Panc1 (cell line): ENCODE measurements around the gene GFAP.

ENCODE experiments used
- POLR2AphosphoS5 ChIP-seq: IDR thresholded peaks from 2 replicates; pipeline ENCODE4 v1.6.1; 2012; ENCODE audit warnings: mild to moderate bottlenecking, low read depth, low read length, moderate library complexity
- TCF7L2 ChIP-seq: IDR thresholded peaks from 2 replicates; pipeline ENCODE4 v1.6.1; 2011; ENCODE audit warnings: mild to moderate bottlenecking, low read depth, low read length, inconsistent platforms
- TF ChIP-seq, protein P1 (sequence below): fragments of 450-650 bp; IDR thresholded peaks from 2 replicates; pipeline ENCODE4 v1.5.1; 2017; ENCODE audit warnings: mild to moderate bottlenecking
- TF ChIP-seq, protein P2 (sequence below), 2 experiments: IDR thresholded peaks; 2 replicates each; pipeline ENCODE4 v1.6.1; 2011 to 2012; ENCODE audit warnings: low read depth in 2 of 2, control low read depth in 1 of 2, low read length in 1 of 2, mild to moderate bottlenecking in 1 of 2, moderate library complexity in 1 of 2; ENCODE audit not compliant: insufficient read depth in 1 of 2

DNA sequence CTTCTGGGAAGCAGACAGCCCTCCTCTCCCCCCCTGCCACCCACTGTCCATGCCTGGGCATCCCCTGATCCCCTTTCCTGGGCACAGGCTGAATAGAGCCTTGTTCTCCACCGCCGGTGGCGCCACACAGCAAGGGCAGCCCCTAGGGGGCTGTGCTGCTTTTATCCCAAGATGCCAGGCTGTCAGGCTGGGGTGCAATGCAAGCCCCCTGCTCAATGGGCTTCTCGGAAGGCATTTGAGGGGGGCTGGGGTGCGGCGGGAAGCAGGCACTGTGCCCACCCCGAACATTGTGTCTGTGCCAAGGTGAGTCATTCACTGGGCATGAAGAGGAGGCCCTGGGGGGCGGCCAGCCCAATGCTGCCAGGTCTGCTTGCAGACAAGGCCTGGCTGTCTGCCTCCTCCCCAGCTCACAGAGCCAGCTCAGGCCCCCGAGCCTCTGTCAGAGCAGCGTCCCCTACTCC lies 1.5 kb upstream of the GFAP start:
- TF ChIP-seq, protein P1, sequence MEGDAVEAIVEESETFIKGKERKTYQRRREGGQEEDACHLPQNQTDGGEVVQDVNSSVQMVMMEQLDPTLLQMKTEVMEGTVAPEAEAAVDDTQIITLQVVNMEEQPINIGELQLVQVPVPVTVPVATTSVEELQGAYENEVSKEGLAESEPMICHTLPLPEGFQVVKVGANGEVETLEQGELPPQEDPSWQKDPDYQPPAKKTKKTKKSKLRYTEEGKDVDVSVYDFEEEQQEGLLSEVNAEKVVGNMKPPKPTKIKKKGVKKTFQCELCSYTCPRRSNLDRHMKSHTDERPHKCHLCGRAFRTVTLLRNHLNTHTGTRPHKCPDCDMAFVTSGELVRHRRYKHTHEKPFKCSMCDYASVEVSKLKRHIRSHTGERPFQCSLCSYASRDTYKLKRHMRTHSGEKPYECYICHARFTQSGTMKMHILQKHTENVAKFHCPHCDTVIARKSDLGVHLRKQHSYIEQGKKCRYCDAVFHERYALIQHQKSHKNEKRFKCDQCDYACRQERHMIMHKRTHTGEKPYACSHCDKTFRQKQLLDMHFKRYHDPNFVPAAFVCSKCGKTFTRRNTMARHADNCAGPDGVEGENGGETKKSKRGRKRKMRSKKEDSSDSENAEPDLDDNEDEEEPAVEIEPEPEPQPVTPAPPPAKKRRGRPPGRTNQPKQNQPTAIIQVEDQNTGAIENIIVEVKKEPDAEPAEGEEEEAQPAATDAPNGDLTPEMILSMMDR = no peak
- TF ChIP-seq POLR2AphosphoS5 = no peak
- TF ChIP-seq, protein P2, sequence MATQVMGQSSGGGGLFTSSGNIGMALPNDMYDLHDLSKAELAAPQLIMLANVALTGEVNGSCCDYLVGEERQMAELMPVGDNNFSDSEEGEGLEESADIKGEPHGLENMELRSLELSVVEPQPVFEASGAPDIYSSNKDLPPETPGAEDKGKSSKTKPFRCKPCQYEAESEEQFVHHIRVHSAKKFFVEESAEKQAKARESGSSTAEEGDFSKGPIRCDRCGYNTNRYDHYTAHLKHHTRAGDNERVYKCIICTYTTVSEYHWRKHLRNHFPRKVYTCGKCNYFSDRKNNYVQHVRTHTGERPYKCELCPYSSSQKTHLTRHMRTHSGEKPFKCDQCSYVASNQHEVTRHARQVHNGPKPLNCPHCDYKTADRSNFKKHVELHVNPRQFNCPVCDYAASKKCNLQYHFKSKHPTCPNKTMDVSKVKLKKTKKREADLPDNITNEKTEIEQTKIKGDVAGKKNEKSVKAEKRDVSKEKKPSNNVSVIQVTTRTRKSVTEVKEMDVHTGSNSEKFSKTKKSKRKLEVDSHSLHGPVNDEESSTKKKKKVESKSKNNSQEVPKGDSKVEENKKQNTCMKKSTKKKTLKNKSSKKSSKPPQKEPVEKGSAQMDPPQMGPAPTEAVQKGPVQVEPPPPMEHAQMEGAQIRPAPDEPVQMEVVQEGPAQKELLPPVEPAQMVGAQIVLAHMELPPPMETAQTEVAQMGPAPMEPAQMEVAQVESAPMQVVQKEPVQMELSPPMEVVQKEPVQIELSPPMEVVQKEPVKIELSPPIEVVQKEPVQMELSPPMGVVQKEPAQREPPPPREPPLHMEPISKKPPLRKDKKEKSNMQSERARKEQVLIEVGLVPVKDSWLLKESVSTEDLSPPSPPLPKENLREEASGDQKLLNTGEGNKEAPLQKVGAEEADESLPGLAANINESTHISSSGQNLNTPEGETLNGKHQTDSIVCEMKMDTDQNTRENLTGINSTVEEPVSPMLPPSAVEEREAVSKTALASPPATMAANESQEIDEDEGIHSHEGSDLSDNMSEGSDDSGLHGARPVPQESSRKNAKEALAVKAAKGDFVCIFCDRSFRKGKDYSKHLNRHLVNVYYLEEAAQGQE (IDR thresholded peaks at IDR 0.05; ENCODE audit: insufficient read depth in 1 of 2, low read depth in 2 of 2, low read length in 1 of 2) = no peak
- no peak for TF ChIP-seq TCF7L2
